Measurements from ENCODE around the gene DAPK2.

DNA sequence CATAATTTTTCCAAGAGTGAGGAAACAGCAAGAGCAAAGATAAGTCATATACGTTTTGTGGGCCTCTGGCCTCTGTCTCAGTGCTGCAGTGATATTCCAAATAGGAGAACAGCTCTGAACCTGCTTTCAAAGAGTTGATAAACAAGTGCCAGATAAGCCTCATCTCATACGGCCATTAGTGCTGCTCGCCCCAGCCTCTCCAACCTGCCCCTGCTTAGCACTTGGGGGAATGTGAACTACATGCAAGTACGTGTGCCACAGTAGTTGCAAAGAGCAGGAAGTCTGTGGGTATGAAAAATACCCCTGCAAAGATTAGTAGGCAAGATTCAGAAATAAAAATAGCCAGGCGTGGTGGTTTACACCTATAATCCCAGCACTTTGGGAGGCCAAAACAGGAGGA lies 14.0 kb downstream of the DAPK2 start:
- TF ChIP-seq, protein P1, sequence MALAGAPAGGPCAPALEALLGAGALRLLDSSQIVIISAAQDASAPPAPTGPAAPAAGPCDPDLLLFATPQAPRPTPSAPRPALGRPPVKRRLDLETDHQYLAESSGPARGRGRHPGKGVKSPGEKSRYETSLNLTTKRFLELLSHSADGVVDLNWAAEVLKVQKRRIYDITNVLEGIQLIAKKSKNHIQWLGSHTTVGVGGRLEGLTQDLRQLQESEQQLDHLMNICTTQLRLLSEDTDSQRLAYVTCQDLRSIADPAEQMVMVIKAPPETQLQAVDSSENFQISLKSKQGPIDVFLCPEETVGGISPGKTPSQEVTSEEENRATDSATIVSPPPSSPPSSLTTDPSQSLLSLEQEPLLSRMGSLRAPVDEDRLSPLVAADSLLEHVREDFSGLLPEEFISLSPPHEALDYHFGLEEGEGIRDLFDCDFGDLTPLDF (CRISPR knock-in tag; IDR thresholded peaks at IDR 0.05), result no peak
- TF ChIP-seq, protein P2, sequence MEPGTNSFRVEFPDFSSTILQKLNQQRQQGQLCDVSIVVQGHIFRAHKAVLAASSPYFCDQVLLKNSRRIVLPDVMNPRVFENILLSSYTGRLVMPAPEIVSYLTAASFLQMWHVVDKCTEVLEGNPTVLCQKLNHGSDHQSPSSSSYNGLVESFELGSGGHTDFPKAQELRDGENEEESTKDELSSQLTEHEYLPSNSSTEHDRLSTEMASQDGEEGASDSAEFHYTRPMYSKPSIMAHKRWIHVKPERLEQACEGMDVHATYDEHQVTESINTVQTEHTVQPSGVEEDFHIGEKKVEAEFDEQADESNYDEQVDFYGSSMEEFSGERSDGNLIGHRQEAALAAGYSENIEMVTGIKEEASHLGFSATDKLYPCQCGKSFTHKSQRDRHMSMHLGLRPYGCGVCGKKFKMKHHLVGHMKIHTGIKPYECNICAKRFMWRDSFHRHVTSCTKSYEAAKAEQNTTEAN (CRISPR knock-in tag; IDR thresholded peaks at IDR 0.05), result no peak
- TF ChIP-seq, protein P3, sequence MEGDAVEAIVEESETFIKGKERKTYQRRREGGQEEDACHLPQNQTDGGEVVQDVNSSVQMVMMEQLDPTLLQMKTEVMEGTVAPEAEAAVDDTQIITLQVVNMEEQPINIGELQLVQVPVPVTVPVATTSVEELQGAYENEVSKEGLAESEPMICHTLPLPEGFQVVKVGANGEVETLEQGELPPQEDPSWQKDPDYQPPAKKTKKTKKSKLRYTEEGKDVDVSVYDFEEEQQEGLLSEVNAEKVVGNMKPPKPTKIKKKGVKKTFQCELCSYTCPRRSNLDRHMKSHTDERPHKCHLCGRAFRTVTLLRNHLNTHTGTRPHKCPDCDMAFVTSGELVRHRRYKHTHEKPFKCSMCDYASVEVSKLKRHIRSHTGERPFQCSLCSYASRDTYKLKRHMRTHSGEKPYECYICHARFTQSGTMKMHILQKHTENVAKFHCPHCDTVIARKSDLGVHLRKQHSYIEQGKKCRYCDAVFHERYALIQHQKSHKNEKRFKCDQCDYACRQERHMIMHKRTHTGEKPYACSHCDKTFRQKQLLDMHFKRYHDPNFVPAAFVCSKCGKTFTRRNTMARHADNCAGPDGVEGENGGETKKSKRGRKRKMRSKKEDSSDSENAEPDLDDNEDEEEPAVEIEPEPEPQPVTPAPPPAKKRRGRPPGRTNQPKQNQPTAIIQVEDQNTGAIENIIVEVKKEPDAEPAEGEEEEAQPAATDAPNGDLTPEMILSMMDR (IDR thresholded peaks at IDR 0.05), result no peak
- TF ChIP-seq, protein P4, sequence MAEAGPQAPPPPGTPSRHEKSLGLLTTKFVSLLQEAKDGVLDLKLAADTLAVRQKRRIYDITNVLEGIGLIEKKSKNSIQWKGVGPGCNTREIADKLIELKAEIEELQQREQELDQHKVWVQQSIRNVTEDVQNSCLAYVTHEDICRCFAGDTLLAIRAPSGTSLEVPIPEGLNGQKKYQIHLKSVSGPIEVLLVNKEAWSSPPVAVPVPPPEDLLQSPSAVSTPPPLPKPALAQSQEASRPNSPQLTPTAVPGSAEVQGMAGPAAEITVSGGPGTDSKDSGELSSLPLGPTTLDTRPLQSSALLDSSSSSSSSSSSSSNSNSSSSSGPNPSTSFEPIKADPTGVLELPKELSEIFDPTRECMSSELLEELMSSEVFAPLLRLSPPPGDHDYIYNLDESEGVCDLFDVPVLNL (CRISPR knock-in tag; IDR thresholded peaks at IDR 0.05; ENCODE audit: borderline replicate concordance, low read depth), result no peak
- TF ChIP-seq, protein P5, sequence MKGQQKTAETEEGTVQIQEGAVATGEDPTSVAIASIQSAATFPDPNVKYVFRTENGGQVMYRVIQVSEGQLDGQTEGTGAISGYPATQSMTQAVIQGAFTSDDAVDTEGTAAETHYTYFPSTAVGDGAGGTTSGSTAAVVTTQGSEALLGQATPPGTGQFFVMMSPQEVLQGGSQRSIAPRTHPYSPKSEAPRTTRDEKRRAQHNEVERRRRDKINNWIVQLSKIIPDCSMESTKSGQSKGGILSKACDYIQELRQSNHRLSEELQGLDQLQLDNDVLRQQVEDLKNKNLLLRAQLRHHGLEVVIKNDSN (CRISPR knock-in tag; IDR thresholded peaks at IDR 0.05), result no peak
- TF ChIP-seq TCF7 (CRISPR knock-in tag; IDR thresholded peaks at IDR 0.05; ENCODE audit: low read depth) (no peak), FOXJ3 (CRISPR knock-in tag; IDR thresholded peaks at IDR 0.05; ENCODE audit: borderline replicate concordance) (no peak), ATF1 (CRISPR knock-in tag; IDR thresholded peaks at IDR 0.05) (no peak), CBFB (CRISPR knock-in tag; IDR thresholded peaks at IDR 0.05; ENCODE audit: low read depth) (no peak), ELF4 (CRISPR knock-in tag; IDR thresholded peaks at IDR 0.05; ENCODE audit: low read depth) (no peak)
- TF ChIP-seq, protein P6, sequence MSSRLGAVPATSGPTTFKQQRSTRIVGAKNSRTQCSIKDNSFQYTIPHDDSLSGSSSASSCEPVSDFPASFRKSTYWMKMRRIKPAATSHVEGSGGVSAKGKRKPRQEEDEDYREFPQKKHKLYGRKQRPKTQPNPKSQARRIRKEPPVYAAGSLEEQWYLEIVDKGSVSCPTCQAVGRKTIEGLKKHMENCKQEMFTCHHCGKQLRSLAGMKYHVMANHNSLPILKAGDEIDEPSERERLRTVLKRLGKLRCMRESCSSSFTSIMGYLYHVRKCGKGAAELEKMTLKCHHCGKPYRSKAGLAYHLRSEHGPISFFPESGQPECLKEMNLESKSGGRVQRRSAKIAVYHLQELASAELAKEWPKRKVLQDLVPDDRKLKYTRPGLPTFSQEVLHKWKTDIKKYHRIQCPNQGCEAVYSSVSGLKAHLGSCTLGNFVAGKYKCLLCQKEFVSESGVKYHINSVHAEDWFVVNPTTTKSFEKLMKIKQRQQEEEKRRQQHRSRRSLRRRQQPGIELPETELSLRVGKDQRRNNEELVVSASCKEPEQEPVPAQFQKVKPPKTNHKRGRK (CRISPR knock-in tag; IDR thresholded peaks at IDR 0.05; ENCODE audit: borderline replicate concordance), result no peak
- TF ChIP-seq, protein P7, sequence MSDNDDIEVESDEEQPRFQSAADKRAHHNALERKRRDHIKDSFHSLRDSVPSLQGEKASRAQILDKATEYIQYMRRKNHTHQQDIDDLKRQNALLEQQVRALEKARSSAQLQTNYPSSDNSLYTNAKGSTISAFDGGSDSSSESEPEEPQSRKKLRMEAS (CRISPR knock-in tag; IDR thresholded peaks at IDR 0.05), result no peak

All from WTC11 (cell line).